Fibroblast of mammary gland (primary cell): ENCODE results near the gene CD209.
A peak's percentile ranks its signal among the peaks of the same experiment; 100 is the strongest.
"Not testable (repeated sequence)": the region's sequence is repeated elsewhere in the genome, so short reads cannot be mapped to it uniquely, and the experiment has no call there.

Experiments used
- DNase-seq: peaks from one replicate; pipeline ENCODE4 v3.0.0-alpha.2; 2010; ENCODE audit warnings: low read depth
- H3K4me3 ChIP-seq: 2 replicates; pipeline ENCODE4 v1.5.1; 2011; ENCODE audit warnings: low read depth, mild to moderate bottlenecking, low read length, moderate library complexity; ENCODE audit not compliant: control insufficient read depth
- CTCF ChIP-seq: conservative IDR thresholded peaks from 2 replicates; pipeline ENCODE4 v1.5.1; 2011; ENCODE audit warnings: low read depth, low read length, inconsistent platforms; ENCODE audit not compliant: control insufficient read depth, insufficient read depth

CD209 gene

DNA sequence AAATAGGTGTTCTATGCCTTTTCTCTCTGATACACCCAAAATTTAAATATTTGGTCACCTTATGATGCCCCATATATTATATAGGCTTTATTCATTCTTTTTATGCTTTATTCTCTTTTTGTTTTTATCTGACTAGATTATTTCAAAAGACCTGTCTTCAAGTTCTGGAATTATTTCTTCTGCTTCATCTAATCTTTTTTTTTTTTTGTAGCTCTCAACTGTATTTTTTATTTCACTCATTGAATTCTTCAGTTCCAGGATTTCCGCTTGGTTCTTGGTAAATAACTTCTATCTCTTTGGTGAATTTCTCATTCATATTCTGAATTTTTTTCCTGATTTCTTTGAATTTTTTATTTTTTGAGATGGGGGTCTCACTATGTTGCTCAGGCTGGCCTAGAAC lies 11.8 kb upstream of the CD209 start:
- DNase-seq, result no peak
- TF ChIP-seq CTCF, result no peak
- H3K4me3 ChIP-seq, result no peak overlapping the region

DNA sequence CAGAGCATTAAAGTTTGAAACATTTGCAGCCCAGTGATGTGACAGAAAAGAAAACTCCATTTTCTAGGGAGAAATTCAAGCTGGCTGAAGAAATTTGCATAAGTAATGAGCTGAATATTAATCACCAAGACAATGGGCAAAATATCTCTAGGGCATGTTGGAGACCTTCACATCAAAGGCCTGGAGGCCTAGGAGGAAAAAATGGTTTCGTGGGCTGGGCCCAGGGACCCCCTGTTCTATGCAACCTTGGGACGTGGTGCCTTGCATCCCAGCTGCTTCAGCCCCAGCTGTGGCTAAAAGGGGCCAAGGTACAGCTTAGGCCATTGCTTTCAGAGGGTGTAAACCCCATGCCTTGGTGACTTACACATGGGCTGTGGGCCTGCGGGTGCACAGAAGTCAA lies 10.0 kb upstream of the CD209 start:
- DNase-seq, result no peak
- no peak overlapping the region for H3K4me3 ChIP-seq
- no peak for TF ChIP-seq CTCF

GRCh38 chr19:7756258-7756657 lies 8.9 kb upstream of the CD209 start:
- no peak overlapping the region for H3K4me3 ChIP-seq
- no peak for TF ChIP-seq CTCF
- no peak for DNase-seq

DNA sequence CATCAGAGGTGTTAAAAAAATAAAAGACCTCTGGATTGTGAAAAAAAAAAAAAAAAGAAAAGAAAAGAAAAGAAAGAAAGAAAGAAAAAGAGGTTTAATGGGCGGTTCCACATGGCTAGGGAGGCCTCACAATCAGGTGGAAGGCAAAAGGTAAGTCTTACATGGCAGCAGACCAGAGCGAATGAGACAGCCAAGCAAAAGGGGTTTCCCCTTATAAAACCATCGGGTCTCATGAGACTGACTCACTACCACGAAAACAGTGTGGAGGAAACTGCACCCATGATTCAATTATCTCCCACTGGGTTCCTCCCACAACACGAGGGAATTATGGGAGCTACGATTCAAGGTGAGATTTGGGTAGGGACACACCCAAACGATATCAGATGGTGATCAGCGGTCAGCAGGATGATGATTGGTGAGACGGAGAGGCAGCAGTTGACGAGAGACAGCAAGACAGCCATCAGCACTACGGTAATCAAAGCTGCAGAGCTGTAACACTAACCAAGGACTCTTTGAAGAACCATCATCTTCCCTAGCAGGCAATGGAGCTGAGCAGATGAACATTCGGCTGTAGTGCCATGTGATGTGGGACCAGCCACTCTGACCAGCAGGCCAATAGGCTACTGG lies 3.9 kb upstream of the CD209 start:
- no peak overlapping the region for H3K4me3 ChIP-seq
- TF ChIP-seq CTCF, result no peak
- DNase-seq, result peak; percentile 18

DNA sequence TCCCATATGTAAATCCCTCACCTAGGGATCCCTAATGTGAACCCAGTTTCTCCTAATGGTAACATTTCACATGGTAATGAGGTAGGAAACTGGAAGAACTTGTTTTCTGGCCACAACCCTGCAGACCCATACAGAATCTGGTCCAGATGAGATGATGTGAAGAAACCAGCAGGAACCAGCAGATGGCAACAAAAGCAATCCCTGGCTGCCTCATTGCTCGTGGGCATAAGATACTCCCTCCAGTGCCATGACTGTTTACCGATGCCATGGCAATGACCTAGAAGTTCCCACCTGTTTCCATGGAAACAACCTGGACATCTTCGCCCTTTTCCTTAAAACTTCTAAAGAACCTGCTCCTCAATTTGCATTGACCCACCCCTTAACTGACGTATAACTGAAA lies 1.4 kb upstream of the CD209 start:
- no peak for TF ChIP-seq CTCF
- peak; percentile 13 for DNase-seq
- no peak overlapping the region for H3K4me3 ChIP-seq

DNA sequence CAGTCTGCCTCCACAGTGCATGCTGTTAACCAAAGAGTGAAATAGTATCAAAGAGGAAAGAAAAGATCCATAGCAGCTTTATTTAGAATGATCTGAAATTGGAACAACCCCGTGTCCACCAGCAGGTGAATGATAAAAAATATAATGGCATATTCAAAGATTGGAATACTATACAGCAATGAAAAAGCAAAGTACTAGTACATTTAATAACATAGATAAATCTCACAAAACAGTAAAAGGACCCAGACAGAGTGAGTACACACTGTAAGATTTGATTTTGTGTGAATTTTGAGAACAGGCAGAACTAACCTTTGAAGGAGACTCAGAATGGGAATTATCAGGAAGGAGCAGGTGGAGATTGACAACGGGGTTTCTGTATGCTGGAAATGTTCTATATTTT lies 837 bp upstream of the CD209 start:
- TF ChIP-seq CTCF, result no peak
- H3K4me3 ChIP-seq, result no peak overlapping the region
- no peak for DNase-seq

GRCh38 chr19:7746306-7746705 lies 1.0 kb downstream of the CD209 start:
- DNase-seq, H3K4me3 ChIP-seq: not testable (repeated sequence)
